HepG2 (cell line): ENCODE measurements around the gene ZNF683. TPM values are rescaled to one million over a fixed set of nuclear protein-coding genes. Genes with fewer than 3 reads are reported as not detected.
A peak's percentile ranks its signal among the peaks of the same experiment; 100 is the strongest.

Source experiments
- CBX5 ChIP-seq: sonication (generic); formaldehyde crosslinking; IDR thresholded peaks from 2 replicates; pipeline ENCODE4 v1.4.0; 2020; ENCODE audit warnings: missing genetic modification reagents, borderline replicate concordance
- CREB1 ChIP-seq, 2 experiments: fragments of 450-650 bp in 1 of 2; IDR thresholded peaks; 2 replicates each; pipeline ENCODE4 v1.6.1; 2016 to 2017; ENCODE audit warnings: control low read depth in 1 of 2, mild to moderate bottlenecking in 1 of 2, missing compliant biosample characterization in 1 of 2, missing genetic modification characterization in 1 of 2
- FOXM1 ChIP-seq: sonication (generic); formaldehyde crosslinking; IDR thresholded peaks from 2 replicates; pipeline ENCODE4 v1.5.0; 2020; ENCODE audit warnings: missing genetic modification reagents
- GABPA ChIP-seq, 2 experiments: IDR thresholded peaks; 2 replicates each; pipeline ENCODE4 v1.6.1; 2011 to 2016; ENCODE audit warnings: low read depth in 2 of 2, low read length in 1 of 2, missing biosample characterization in 1 of 2, missing genetic modification characterization in 1 of 2
- MYPOP ChIP-seq: sonication (generic); formaldehyde crosslinking; IDR thresholded peaks from 2 replicates; pipeline ENCODE4 v1.8.1; 2023; ENCODE audit warnings: mild to moderate bottlenecking, moderate library complexity, missing genetic modification reagents
- NAIF1 ChIP-seq: sonication (generic); formaldehyde crosslinking; IDR thresholded peaks from 2 replicates; pipeline ENCODE4 v1.5.0; 2020; ENCODE audit warnings: mild to moderate bottlenecking, missing genetic modification reagents, borderline replicate concordance
- PHF20 ChIP-seq: sonication (generic); formaldehyde crosslinking; IDR thresholded peaks from 2 replicates; pipeline ENCODE4 v1.5.0; 2020; ENCODE audit warnings: mild to moderate bottlenecking, missing genetic modification reagents
- RAD51 ChIP-seq: fragments of 450-650 bp; IDR thresholded peaks from 2 replicates; pipeline ENCODE4 v1.6.1; 2016; ENCODE audit warnings: borderline replicate concordance
- SNAI1 ChIP-seq: sonication (generic); formaldehyde crosslinking; IDR thresholded peaks from 2 replicates; pipeline ENCODE4 v1.5.0; 2020; ENCODE audit warnings: mild to moderate bottlenecking, missing genetic modification reagents, borderline replicate concordance
- SOX6 ChIP-seq, 2 experiments: fragments of 450-650 bp in 1 of 2; sonication (generic) in 1 of 2; formaldehyde crosslinking in 1 of 2; IDR thresholded peaks; 2 replicates each; pipeline versions ENCODE4 v1.4.0 to v1.6.1; 2017 to 2020; ENCODE audit warnings: antibody characterized with exemption in 1 of 2, mild to moderate bottlenecking in 1 of 2, missing genetic modification reagents in 1 of 2
- U2AF1 ChIP-seq: fragments of 200-400 bp; formaldehyde crosslinking; optimal IDR thresholded peaks from 2 replicates; pipeline ENCODE3; 2017; ENCODE audit warnings: mild to moderate bottlenecking, low read depth, low read length
- ZFP36L1 ChIP-seq: sonication (generic); formaldehyde crosslinking; IDR thresholded peaks from 2 replicates; pipeline ENCODE4 v1.8.0; 2022; ENCODE audit warnings: mild to moderate bottlenecking, missing genetic modification reagents, moderate library complexity
- ZFP62 ChIP-seq: sonication (generic); formaldehyde crosslinking; IDR thresholded peaks from 2 replicates; pipeline ENCODE4 v1.4.0; 2020; ENCODE audit warnings: missing genetic modification reagents
- ZNF205 ChIP-seq: IDR thresholded peaks from 2 replicates; pipeline ENCODE4 v1.6.1; 2018; ENCODE audit warnings: missing biosample characterization, missing genetic modification reagents
- ZNF383 ChIP-seq: sonication (generic); formaldehyde crosslinking; IDR thresholded peaks from 2 replicates; pipeline ENCODE4 v1.4.0; 2020; ENCODE audit warnings: missing genetic modification reagents, mild to moderate bottlenecking, borderline replicate concordance
- ZNF766 ChIP-seq: sonication (generic); formaldehyde crosslinking; IDR thresholded peaks from 2 replicates; pipeline ENCODE4 v1.5.0; 2020; ENCODE audit warnings: missing genetic modification reagents, borderline replicate concordance
- polyA plus RNA-seq, 8 experiments: library from polyadenylated mRNA; depleted of rRNA in 3 of 8; stranded (reverse) in 7 of 8; unstranded in 1 of 8; fragments of >200 nt; fragmentation: Illumina TruSeq in 4 of 8; extraction: Trizol in 4 of 8; gene quantifications; 2 replicates each; pipeline versions ENCODE4 v1.2.1 to v1.2.3, GENCODE V29; 2011 to 2016; ENCODE audit warnings: low read depth in 4 of 8, missing spikeins in 1 of 8, mixed read lengths in 1 of 8; ENCODE audit not compliant: insufficient read depth in 1 of 8
- total RNA-seq, 5 experiments: library from RNA; depleted of rRNA; stranded (reverse); fragments of >200 nt; fragmentation: Illumina TruSeq; extraction: Trizol; gene quantifications; 2 replicates each; pipeline ENCODE4 v1.2.3, GENCODE V29; 2016; ENCODE audit warnings: low read depth in 1 of 5
- TF ChIP-seq, protein P1 (sequence below): sonication (generic); formaldehyde crosslinking; IDR thresholded peaks from 2 replicates; pipeline ENCODE4 v1.5.0; 2020; ENCODE audit warnings: mild to moderate bottlenecking, missing genetic modification reagents, borderline replicate concordance
- TF ChIP-seq, protein P2 (sequence below): sonication (generic); formaldehyde crosslinking; IDR thresholded peaks from 2 replicates; pipeline ENCODE4 v1.5.0; 2020; ENCODE audit warnings: missing genetic modification reagents

ZNF683 gene
- total and polyA plus RNA-seq, 2 of the 13 experiments (the other 11 are each of a cell fraction or from before 2014, with no cell fraction given): not detected

DNA sequence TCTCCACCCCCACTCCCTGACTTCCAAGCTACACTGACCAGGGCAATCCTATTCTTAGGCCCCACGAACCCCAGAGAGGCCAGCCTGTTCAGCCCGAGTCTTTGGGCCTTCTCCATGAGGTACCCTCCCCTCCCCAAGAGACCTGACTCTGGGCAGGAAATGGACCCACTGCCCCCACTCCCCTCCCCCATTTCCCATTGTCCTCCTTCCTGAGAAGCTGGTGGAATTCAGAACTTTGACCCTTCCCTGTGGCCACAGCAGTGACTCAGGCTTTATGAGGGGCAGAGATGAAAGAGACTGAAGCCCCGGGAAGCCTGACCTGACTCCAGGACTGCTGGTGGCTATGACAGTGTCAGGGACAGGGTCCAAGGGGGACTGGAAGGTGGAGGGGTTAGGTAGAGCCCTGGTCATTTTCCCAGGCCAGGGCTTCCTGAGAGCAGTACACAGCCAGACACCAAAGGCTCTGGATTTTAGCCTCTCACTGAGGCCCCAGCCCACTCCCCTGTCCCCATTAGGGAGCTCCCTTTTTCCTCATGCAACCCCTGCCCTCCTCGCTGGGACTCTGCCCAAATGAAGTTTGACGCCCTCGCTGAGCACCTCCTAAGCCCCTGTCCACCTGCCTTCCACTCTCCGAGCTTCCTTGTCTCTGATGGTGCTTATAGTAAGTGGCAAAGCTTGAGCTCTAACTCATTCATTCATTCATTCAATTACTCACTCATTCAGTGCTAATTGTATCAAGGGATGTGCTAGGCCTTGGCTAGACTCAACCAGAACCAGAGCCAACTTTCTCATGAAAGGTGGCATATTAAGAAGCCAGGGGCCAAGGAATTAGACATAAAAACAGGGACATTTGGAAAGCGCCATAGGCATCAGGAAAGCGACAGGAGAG, 21.6 kb downstream of the ZNF683 start (continued):
- TF ChIP-seq, protein P1, sequence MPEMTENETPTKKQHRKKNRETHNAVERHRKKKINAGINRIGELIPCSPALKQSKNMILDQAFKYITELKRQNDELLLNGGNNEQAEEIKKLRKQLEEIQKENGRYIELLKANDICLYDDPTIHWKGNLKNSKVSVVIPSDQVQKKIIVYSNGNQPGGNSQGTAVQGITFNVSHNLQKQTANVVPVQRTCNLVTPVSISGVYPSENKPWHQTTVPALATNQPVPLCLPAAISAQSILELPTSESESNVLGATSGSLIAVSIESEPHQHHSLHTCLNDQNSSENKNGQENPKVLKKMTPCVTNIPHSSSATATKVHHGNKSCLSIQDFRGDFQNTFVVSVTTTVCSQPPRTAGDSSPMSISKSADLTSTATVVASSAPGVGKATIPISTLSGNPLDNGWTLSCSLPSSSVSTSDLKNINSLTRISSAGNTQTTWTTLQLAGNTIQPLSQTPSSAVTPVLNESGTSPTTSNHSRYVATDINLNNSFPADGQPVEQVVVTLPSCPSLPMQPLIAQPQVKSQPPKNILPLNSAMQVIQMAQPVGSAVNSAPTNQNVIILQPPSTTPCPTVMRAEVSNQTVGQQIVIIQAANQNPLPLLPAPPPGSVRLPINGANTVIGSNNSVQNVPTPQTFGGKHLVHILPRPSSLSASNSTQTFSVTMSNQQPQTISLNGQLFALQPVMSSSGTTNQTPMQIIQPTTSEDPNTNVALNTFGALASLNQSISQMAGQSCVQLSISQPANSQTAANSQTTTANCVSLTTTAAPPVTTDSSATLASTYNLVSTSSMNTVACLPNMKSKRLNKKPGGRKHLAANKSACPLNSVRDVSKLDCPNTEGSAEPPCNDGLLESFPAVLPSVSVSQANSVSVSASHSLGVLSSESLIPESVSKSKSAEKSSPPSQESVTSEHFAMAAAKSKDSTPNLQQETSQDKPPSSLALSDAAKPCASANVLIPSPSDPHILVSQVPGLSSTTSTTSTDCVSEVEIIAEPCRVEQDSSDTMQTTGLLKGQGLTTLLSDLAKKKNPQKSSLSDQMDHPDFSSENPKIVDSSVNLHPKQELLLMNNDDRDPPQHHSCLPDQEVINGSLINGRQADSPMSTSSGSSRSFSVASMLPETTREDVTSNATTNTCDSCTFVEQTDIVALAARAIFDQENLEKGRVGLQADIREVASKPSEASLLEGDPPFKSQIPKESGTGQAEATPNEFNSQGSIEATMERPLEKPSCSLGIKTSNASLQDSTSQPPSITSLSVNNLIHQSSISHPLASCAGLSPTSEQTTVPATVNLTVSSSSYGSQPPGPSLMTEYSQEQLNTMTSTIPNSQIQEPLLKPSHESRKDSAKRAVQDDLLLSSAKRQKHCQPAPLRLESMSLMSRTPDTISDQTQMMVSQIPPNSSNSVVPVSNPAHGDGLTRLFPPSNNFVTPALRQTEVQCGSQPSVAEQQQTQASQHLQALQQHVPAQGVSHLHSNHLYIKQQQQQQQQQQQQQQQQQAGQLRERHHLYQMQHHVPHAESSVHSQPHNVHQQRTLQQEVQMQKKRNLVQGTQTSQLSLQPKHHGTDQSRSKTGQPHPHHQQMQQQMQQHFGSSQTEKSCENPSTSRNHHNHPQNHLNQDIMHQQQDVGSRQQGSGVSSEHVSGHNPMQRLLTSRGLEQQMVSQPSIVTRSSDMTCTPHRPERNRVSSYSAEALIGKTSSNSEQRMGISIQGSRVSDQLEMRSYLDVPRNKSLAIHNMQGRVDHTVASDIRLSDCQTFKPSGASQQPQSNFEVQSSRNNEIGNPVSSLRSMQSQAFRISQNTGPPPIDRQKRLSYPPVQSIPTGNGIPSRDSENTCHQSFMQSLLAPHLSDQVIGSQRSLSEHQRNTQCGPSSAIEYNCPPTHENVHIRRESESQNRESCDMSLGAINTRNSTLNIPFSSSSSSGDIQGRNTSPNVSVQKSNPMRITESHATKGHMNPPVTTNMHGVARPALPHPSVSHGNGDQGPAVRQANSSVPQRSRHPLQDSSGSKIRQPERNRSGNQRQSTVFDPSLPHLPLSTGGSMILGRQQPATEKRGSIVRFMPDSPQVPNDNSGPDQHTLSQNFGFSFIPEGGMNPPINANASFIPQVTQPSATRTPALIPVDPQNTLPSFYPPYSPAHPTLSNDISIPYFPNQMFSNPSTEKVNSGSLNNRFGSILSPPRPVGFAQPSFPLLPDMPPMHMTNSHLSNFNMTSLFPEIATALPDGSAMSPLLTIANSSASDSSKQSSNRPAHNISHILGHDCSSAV (CRISPR knock-in tag): no peak
- TF ChIP-seq ZFP62 (no peak), CBX5 (CRISPR knock-in tag) (no peak), ZNF383 (CRISPR knock-in tag) (0 out of 2 replicates have a peak, but pooled peaks have one; percentile 9), SOX6 (IDR thresholded peaks at IDR 0.05) (no peak), SOX6 (CRISPR knock-in tag; IDR thresholded peaks at IDR 0.05) (peak; percentile 100), ZNF766 (CRISPR knock-in tag) (no peak; the same call in 1 of the 2 replicates), ZNF205 (no peak), CREB1 (IDR thresholded peaks at IDR 0.05) (peak; percentile 69; the same call in 1 of the 2 replicates), CREB1 (CRISPR knock-in tag; IDR thresholded peaks at IDR 0.05) (peak; percentile 88), FOXM1 (no peak), GABPA (IDR thresholded peaks at IDR 0.05; ENCODE audit: low read depth, low read length) (no peak), GABPA (CRISPR knock-in tag; IDR thresholded peaks at IDR 0.05; ENCODE audit: low read depth) (peak; percentile 87), PHF20 (CRISPR knock-in tag) (no peak), MYPOP (CRISPR knock-in tag) (peak; percentile 66; the same call in 1 of the 2 replicates), RAD51 (no peak), ZFP36L1 (no peak), SNAI1 (CRISPR knock-in tag) (no peak), NAIF1 (CRISPR knock-in tag) (no peak), U2AF1 (peak; percentile 89)
- TF ChIP-seq, protein P2, sequence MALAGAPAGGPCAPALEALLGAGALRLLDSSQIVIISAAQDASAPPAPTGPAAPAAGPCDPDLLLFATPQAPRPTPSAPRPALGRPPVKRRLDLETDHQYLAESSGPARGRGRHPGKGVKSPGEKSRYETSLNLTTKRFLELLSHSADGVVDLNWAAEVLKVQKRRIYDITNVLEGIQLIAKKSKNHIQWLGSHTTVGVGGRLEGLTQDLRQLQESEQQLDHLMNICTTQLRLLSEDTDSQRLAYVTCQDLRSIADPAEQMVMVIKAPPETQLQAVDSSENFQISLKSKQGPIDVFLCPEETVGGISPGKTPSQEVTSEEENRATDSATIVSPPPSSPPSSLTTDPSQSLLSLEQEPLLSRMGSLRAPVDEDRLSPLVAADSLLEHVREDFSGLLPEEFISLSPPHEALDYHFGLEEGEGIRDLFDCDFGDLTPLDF (CRISPR knock-in tag): no peak
